Stimulated activated memory B cell treated with anti-CD40 and anti-IgM and Interleukin-4, amounts not matched to agents 10 μg/mL and 1 μg/mL and 100 μg/mL, for 72 hours (primary cell): ENCODE results near the gene KCNJ18.
"Not testable (repeated sequence)": the region's sequence is repeated elsewhere in the genome, so short reads cannot be mapped to it uniquely, and the experiment has no call there.

ENCODE experiments used
- ATAC-seq: fragments of 150-1000 bp; cut with Tn5 transposase; 2 replicates; pipeline ENCODE4 v1.10.0; 2021
- H3K27ac Mint-ChIP-seq: one replicate; pipeline ENCODE4 v1.8.0; 2022; ENCODE audit warnings: mild to moderate bottlenecking, mixed read lengths
- H3K27me3 Mint-ChIP-seq: one replicate; pipeline ENCODE4 v1.8.0; 2022; ENCODE audit warnings: mixed read lengths
- H3K36me3 Mint-ChIP-seq: one replicate; pipeline ENCODE4 v1.8.0; 2022; ENCODE audit warnings: mixed read lengths
- H3K4me1 Mint-ChIP-seq: one replicate; pipeline ENCODE4 v1.8.0; 2022; ENCODE audit warnings: mixed read lengths
- H3K4me3 Mint-ChIP-seq: one replicate; pipeline ENCODE4 v1.8.0; 2022; ENCODE audit warnings: mild to moderate bottlenecking, moderate library complexity, mixed read lengths
- H3K9me3 Mint-ChIP-seq: one replicate; pipeline ENCODE4 v1.8.0; 2022; ENCODE audit warnings: mixed read lengths

Gene KCNJ18

DNA sequence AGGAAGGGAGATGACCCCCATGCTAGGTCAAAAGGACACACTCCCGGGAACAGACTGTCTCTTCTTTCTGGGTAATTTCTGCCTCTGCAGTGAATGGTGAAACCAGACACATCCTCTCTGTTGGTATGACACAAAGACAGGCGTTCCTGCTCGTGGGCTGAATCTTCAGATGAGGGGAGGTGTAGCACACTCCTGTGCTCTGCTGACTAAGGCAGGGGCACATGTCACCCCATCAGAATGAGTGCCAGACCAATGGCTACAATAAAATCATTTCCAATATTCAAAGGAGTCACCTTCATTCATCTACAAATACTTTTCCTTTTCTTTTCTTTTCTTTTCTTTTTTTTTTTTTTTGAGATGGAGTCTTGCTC, 24.2 kb upstream of the KCNJ18 start:
- not testable (repeated sequence) for H3K27me3 Mint-ChIP-seq, ATAC-seq, H3K36me3 Mint-ChIP-seq, H3K9me3 Mint-ChIP-seq, H3K27ac Mint-ChIP-seq, H3K4me1 Mint-ChIP-seq, H3K4me3 Mint-ChIP-seq

DNA sequence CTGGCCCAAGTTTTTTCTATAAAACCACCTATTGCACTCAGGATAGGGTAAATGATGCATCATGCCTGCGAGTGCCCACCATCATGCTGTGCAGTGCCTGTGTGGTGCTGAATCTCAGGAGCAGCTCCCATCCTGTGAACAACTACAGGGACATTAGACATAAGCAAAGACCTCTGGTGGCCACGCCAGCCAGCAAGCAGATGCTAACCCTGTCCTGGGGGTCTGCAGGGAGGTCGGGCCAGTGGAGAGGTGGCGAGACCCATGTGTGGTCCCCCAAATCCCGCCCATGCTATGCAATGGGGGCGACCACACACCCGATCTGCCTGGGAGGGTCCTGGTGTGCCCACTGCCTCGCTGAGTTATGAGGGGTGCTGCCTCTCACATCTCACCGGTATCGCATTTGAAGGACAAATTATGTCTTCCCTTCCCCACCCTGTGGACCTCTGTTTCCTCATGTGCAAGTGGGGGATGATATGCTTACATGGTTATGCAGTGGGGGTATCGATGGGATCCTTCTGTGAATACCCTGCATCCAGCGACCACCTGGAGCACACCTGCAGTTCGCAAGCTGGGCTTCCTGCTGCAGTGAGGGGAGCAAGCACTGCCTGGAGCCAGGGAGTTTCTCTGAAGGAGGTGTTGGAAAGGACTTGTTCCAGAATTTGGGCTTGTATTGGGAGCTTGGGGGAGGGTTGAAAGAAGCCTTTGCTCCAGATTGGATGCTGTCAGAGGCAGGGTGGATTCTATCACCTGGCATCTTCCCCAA, 23.4 kb upstream of the KCNJ18 start:
- H3K4me3 Mint-ChIP-seq, ATAC-seq, H3K27ac Mint-ChIP-seq: not testable (repeated sequence)

DNA sequence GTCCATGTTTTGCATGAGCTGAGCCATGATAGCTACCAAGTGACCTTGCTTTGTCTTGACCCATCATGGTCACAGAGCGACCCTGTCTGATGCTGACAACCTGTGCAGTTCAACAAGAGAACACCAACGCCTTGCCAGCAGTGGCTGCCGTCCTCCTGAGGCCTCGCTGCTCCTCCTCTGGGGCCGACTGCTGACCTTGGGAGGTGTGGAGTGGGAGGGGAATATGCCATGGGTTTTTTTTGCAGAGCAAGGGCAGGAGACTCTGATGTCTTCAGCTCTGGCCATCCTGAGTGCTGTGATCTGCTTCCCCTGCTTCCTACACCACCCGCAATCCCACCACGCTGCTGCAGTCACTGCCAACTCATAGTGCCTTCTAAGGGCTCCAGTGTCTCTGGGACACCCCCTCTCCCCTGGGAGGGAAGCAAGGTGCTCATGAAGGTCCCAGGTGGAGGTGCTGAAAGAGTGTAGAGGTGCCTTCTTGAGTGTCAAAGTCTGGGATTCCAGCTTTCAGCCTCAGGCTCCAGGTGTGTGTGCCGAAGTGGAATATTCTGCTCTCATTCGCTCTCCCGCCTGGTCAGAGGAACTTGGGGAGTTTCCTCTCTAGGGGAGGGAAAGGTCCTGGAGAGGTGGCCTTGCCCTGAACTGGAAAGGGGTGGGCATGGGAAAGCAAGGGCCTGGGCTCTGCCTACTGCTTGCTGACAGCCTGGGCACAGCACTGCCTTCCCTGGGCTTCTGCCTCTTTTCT, 22.5 kb upstream of the KCNJ18 start:
- ATAC-seq, H3K9me3 Mint-ChIP-seq, H3K27me3 Mint-ChIP-seq, H3K36me3 Mint-ChIP-seq, H3K4me1 Mint-ChIP-seq, H3K4me3 Mint-ChIP-seq, H3K27ac Mint-ChIP-seq: not testable (repeated sequence)

More for the DNA sequence above, 23.4 kb upstream of the KCNJ18 start:
- not testable (repeated sequence) for H3K27me3 Mint-ChIP-seq, H3K4me1 Mint-ChIP-seq, H3K9me3 Mint-ChIP-seq, H3K36me3 Mint-ChIP-seq

DNA sequence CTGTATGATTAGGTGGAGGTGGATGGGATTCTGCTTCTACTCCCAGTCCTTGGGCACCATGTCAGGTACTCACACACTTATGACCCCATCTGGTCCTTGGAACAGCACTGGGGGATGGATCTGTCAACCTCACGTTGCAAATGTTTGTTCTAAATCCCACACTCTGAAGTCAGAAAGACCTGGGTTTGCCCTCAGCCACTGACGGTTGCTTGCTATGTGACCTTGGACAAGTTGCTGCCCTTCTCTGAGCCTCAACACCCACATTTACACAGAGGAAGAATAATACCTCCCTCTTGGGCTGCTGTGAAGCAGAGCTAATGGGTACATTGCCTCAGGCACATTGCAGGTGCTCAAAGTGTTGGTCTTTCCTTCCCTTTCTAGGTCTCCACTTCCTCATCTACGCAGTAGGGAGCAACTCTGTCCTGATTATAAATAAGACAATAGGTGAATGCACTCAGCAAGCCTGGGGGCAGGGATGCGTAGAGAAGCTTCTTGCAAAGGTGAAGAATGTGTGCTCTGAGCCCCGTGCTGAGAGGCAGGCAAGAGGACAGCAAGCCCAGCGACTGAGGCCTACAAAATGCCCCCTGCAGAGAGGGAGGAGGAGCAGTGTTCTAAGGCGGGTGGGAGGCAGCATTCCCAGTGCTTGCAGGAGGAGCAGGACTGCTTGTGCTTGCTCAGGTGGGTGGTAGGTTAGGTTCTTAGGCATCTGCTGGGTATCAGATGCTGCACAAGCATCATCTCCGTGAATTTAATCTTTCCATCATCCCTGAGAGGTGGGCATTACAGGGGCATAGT, 21.8 kb upstream of the KCNJ18 start:
- H3K36me3 Mint-ChIP-seq, H3K27me3 Mint-ChIP-seq, H3K27ac Mint-ChIP-seq, H3K4me3 Mint-ChIP-seq, H3K4me1 Mint-ChIP-seq, H3K9me3 Mint-ChIP-seq: not testable (repeated sequence)
- ATAC-seq: peak; percentile 34

DNA sequence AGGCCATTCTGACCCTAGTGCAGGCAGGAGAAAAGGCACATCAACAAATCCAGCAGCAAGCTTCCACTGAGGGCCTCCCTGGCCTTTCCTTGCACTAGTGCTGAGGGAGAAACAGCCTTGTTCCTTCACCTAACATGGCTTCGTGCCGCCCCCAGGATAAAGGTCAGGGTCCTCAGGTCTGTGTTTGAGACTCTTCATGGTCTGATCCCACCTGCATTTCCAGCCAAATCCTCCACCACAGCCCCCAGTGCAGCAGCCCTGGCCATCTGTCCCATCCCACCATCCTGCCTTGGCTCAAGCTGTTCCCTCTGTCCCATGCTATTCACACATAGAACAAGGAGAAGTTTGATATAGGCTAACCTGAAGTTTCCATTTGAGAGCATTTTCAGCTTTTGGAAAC, 20.9 kb upstream of the KCNJ18 start:
- ATAC-seq, H3K27ac Mint-ChIP-seq, H3K27me3 Mint-ChIP-seq, H3K4me1 Mint-ChIP-seq, H3K4me3 Mint-ChIP-seq, H3K9me3 Mint-ChIP-seq, H3K36me3 Mint-ChIP-seq: not testable (repeated sequence)

DNA sequence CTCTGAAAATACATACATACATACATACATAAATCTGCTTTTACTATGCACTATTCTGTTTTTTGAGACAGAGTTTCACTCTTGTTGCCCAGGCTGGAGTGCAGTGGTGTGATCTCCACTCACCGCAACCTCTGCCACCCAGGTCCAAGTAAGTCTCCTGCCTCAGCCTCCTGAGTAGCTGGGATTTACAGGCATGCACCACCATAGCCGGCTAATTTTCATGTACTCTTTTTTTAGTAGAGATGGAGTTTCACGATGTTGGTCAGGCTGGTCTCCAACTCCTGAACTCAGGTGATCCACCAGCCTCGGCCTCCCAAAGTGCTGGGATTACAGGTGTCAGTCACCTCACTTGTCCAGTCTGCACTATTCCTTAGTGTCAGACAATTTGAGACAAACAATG, 20.5 kb upstream of the KCNJ18 start:
- not testable (repeated sequence) for H3K9me3 Mint-ChIP-seq, H3K4me3 Mint-ChIP-seq, H3K27me3 Mint-ChIP-seq, H3K27ac Mint-ChIP-seq, H3K36me3 Mint-ChIP-seq, H3K4me1 Mint-ChIP-seq, ATAC-seq

DNA sequence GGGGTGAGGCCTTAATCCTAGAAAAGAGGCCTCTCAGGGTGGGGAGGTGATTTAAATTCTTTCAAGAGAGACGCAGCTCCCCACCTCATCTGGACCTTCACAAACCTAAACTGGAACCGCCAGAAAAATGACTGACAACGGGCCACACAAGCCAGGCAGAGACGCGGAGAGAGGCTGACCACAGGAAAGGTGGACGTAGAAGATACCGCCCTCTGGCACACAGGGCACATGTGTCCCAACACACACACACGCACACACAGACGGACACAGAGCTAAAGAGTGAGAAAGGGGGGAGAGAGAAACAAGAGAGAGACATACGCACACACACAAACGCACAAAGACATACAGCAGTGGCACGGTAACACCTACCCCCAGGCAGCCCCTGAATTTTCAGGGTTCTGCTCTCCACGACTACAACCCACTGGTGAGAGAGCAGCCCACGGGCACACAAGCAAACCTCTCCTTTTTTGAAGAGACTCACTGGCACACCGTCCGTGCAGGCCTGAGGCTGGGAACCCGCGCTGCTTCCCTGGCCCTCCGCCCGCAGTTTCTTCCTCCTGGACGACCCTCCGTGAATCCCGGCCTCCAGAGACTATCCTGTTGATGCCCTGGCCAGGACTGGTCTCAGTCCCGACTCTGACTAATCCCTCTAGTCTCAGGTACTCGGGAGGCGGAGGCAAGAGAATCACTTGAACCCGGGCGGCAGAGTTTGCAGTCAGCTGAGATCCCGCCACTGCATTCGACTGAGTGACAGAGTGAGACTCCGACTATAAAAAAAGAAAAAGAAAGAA, 18.7 kb upstream of the KCNJ18 start:
- not testable (repeated sequence) for H3K4me3 Mint-ChIP-seq, H3K4me1 Mint-ChIP-seq, H3K27me3 Mint-ChIP-seq, H3K9me3 Mint-ChIP-seq, ATAC-seq, H3K36me3 Mint-ChIP-seq, H3K27ac Mint-ChIP-seq

DNA sequence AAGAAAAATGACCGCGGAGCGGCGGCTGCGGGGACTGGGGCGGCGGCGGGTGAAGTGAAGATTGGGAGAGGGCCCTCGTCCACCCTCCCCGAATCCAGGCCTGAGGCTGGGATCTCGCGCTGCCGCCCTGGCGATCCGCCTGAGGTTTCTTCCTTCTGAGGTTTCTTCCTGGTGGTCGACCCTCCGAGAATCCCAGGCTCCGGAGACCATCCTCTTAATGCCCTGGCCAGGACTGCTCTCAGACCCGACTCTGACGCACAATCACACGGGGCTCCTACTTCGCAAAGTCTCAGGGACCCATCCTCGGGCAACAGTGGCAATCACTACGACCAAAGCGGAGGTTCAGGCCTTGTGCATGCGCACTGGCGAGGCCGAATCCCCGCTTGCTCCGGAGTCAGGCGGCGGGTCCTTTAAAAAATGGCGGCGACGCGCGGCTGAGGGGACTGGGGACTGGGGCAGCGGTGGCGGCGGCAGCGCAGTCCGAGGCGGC, 18.0 kb upstream of the KCNJ18 start:
- H3K27me3 Mint-ChIP-seq: no peaks in the 10 kb centered on the region
- no peak overlapping the region for H3K4me3 Mint-ChIP-seq
- no peaks in the 10 kb centered on the region for H3K36me3 Mint-ChIP-seq
- ATAC-seq: no peak
- H3K9me3 Mint-ChIP-seq: peaks cover 9% of the 10 kb centered on the region
- no peak overlapping the region for H3K27ac Mint-ChIP-seq
- H3K4me1 Mint-ChIP-seq: no peaks in the 10 kb centered on the region

DNA sequence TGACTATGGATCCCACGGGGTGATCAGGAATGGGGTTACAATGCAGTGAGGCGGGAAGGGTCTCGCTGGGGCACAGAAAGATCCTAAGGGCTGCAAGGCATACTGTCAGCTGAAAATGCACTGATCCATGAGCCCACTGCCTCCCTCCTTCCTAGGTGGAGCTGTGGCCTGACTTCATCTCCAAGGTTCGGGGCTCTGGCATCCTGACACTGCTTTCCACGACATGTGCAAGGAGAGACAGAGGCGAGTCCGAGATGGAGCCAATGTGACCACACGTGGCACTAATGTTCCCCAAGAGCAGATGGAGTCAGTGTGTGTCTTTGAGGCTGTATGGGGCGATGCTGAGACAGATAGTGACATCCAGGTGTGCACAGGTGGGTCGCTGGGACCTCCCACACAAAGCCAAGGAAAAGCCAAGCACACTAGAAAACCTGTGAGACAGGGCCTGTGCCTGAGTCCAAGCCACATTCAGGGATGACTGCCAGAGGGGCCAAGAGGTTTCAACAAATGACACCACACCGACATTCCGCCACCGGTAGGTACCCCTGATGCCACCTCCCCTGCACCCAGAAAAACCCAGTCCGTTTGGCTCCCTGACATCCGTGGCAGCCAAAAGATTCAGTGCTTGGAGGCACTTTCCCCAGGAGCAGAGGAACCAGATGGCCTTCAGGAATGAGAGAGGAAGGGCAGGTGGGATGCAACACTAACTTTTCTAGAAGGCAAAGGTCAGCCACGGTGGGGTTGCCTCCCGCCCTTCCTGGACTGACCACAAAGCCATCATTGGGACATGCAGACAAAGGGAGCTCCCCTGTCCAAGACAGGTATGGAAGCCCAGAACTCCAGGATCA, 17.2 kb upstream of the KCNJ18 start:
- not testable (repeated sequence) for ATAC-seq, H3K9me3 Mint-ChIP-seq, H3K4me3 Mint-ChIP-seq, H3K4me1 Mint-ChIP-seq, H3K27ac Mint-ChIP-seq, H3K27me3 Mint-ChIP-seq, H3K36me3 Mint-ChIP-seq

DNA sequence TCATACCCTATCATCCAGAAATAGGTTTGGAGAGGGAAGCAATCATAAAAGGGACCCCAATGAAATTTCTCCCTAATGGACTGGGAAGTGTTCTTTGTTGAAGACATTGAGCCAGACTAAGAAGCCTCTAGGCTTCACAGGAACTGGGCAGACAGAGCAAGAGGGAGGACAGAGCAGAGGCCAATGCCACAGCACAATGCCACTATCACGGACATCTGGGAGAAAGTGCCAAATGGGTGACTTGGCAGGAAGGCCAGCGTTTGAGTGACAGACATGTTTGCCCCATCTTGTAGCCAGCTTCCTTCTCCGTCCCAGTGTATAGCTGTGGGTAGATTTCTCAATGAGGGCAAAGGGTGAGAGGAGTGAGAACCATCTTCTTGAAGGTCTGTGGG, 16.6 kb upstream of the KCNJ18 start:
- H3K27me3 Mint-ChIP-seq, H3K4me3 Mint-ChIP-seq, H3K27ac Mint-ChIP-seq, ATAC-seq, H3K9me3 Mint-ChIP-seq, H3K4me1 Mint-ChIP-seq, H3K36me3 Mint-ChIP-seq: not testable (repeated sequence)

DNA sequence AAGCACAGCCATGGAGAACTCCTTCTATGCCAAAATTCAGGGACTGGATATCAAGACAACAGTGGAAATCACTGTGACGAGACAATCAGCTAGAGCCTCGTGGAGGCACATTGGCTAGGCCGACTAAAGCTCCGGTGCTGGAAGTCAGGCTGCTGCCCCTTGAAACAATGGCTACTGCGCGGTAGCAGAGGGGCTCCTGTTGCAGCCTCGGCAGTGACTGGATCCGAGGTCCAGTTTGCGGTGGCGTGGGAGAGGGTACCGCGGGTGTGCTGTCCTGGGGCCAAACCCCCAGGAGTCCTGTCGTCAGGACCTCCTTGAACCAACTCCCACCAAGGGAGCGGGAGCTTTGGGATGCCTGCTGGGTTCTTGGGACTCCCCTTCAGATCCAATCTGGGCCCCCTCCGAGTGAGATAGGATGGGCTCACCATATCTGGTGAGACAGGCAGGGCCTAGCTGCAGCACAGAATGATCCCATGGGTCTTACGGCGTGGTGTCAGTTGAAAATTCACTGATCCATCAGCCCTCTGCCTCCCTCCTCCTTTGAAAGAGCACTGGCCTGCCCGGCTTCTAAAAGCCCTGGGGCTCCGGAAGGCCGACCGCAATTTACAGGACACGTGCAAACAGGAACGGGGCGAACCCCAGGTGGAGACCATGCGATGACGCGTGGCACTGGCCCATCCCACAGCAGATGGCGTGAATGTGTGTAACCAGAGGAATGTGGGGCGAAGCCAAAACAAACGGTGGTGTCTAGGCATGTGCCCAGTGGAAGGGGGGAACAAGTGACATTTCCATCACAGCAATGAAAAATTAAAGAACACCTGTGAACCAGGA, 15.8 kb upstream of the KCNJ18 start:
- H3K36me3 Mint-ChIP-seq: no peaks in the 10 kb centered on the region
- peaks cover 9% of the 10 kb centered on the region for H3K9me3 Mint-ChIP-seq
- no peak for ATAC-seq
- H3K27me3 Mint-ChIP-seq: no peaks in the 10 kb centered on the region
- H3K4me3 Mint-ChIP-seq: no peak overlapping the region
- no peaks in the 10 kb centered on the region for H3K4me1 Mint-ChIP-seq
- H3K27ac Mint-ChIP-seq: no peak overlapping the region

DNA sequence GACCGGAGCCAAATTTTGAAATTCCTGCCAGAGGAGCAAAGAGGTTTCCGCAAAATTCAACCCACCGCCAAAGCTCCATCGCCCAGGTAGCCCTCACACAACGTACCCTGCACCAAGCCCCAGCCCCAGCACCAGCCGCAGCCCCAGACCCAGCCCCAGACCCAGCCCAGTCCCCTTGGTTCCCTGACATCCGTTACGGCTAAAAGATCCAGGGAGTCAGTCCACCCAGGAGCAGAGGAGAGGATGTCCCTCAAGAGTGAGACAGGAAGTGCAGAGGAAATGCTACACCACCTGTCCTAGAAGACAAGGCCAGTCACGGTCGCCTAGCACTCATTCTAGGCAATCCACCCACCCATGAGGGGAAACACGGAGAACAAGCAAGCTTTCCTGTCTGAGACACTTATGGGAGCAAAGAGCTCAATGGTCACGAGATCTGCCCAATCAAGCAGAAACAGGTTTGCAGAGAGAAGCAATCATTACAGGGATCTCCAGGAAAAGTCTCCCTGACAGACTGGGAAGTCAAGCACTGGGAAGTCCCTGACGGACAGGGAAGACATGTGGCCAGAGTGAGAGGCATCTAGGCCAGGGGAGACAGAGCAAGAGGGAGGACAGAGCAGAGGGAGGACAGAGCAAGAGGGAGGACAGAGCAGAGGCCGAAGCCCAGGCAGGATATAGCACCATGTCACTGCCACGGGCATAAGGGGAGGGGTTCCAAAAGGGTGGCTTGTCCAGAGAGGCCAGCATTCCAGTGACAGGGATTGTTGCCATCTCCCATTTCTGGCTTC, 15.0 kb upstream of the KCNJ18 start:
- ATAC-seq: no peak
- no peak overlapping the region for H3K4me3 Mint-ChIP-seq
- no peaks in the 10 kb centered on the region for H3K27me3 Mint-ChIP-seq
- H3K9me3 Mint-ChIP-seq: peaks cover 11% of the 10 kb centered on the region
- H3K36me3 Mint-ChIP-seq: no peaks in the 10 kb centered on the region
- no peaks in the 10 kb centered on the region for H3K4me1 Mint-ChIP-seq
- no peak overlapping the region for H3K27ac Mint-ChIP-seq

DNA sequence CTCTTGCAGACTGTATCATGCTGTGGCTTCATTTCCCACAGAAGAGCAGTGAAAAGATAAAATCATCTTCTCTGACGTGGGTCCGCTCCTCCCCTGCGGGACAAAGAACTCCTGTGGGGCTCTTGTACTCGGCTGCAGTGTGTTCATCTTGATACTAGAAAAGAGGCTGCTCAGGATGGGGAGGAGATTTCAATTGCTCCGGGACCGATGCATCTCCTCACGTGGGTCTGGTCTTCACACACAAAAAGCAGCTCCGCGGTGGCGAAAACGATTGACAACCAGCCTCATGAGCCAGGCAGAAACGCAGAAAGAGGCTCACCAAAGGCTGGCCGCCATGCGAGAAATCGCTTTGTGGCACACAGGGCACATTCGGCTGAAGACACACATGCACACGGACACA, 14.4 kb upstream of the KCNJ18 start:
- Mint-ChIP-seq H3K4me1 (no peaks in the 10 kb centered on the region), H3K27ac (no peak overlapping the region), H3K27me3 (no peaks in the 10 kb centered on the region), H3K4me3 (no peak overlapping the region), H3K9me3 (peaks cover 11% of the 10 kb centered on the region), H3K36me3 (no peaks in the 10 kb centered on the region)
- no peak for ATAC-seq
